Dermis microvascular lymphatic vessel endothelial cell (primary cell): ENCODE results near the gene TMEM132D. TPM values are rescaled to one million over a fixed set of nuclear protein-coding genes. Genes with fewer than 3 reads are reported as not detected.

Experiments
- DNase-seq, 2 donors: peaks; one replicate each; pipeline versions ENCODE4 v3.0.0 to v3.0.0-alpha.2; 2010; ENCODE audit warnings: low read depth in 2 of 2
- total RNA-seq: library from RNA; depleted of rRNA; stranded (reverse); fragments of >200 nt; gene quantifications from 2 replicates; pipeline ENCODE4 v1.2.1, GENCODE V29; 2014

TMEM132D gene
- total RNA-seq, 1 donor from 2014 or later, result not detected

DNA sequence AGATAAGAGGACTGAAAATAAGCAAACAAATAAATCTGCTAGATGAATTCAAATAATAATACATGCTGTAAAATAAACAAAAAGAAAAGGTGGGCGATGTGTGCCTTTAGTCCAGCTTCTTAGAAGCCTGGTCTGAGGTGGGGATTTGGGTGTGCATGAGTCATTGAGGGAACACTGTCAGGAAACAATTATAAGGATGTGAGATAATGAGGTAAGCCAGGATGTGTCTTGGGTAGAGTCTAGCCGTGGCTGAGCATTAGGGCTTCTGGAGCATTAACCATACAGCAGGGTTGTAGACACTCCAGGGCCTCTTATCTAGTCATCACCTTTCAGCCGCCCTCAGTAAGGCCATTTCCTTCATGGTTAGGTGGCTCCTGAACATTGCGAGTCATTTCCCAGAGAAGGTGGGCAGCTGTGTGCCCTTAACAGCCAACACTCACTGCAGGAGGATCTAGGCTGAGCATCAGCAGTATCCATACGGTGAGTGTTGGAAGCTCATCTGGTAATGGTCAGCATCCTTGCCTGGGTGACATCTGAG, 645.0 kb downstream of the TMEM132D start:
- no peak for DNase-seq

DNA sequence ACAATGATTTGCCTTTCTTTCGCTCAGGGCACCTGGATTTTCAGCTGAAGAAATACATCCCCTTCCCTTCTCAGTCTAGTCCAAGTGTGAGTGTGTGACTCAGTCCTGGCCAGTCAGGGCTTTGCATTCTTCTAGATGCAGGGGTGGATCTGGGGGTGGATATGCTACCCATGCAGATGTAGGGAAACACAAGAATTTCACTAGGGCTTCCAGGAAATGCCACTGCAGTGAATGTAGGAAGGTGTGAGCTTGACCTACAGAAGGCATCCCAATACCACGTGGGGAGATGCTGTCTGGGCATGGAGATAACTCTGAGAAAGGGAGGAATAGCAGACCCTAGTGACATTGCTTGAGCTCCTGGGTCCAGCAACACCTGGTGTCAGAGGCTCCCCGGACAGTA, 646.3 kb downstream of the TMEM132D start:
- no peak for DNase-seq

GRCh38 chr12:129246630-129247029, 657.2 kb downstream of the TMEM132D start:
- no peak for DNase-seq

DNA sequence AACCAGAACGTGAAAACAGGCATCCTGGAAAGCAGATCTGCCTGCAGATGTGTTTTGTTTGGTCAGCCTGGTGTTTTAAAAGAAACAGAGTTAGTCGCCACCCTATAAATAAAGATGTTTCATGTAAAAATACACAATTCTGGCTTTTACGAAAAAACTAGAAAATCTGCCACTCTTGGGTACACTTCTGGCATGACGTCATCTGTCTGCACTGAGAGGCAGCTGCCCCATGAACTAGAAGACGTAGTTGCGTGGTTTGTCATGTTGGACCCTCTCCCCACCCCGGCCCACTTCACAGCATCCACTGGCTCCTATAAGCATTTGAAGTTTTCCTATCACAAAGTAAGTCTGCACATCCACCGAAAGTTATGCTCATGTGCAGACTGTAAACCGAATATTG, 658.1 kb downstream of the TMEM132D start:
- DNase-seq, result no peak

DNA sequence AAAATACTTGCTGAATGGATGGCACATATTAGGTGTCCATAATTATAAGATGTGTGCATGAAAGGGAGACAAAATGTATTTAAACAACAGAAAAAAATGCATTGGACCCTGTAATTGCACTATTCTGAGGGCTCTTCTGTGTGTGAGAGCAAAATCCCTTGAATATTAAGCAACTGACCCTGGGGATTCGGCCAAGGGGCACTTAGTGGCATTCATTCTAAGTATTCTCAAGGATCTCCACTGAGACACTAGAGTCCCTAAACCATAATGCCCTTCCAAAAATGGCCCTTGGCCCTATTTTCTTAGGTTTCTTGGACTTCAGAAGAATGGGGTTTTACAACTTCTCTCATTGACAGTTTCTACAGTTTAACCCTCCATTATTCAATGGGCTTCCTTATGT, 662.0 kb downstream of the TMEM132D start:
- DNase-seq, result no peak

- no peak for DNase-seq
Observed at GRCh38 chr12:129237881-129238280, 665.9 kb downstream of the TMEM132D start.

GRCh38 chr12:129234209-129234608, 669.6 kb downstream of the TMEM132D start:
- no peak for DNase-seq

DNA sequence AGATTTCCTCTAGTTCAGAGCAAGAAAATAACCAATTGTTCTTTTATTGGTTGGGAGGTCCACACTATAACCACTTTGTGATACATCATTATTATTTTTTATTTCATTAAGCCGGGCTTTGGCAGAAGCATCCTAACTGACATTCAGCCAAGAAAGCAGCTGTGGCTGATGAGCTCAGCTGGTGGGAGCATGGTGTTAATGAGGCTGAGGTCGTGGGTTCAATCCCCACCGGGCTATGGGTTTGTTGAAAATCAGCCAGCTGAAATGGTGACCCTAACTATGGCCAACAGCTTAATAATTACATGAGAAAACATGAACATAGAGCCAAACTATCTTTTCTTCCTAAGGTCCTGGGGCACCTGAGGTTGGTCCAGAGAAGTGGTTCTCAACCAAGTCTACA, 672.3 kb downstream of the TMEM132D start:
- no peak for DNase-seq

DNA sequence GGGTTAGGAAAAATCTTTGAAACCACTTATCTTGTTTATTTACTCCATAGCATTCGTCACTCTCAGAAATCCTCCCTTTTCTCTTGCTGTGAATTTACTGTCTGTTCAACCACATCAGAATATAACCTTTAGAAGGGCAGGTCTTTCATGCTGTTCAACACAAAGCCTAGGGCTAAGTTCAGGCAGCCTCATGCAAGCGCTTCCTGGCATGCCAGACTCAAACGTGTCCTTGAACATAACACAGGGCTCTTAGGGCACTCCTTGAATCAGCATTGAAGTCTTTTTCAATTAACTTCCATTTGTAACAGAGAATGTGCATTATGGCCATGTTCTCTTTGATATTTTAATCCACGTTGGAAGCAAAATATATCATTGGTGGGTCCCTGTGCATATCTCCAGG, 672.8 kb downstream of the TMEM132D start:
- DNase-seq, result no peak

DNA sequence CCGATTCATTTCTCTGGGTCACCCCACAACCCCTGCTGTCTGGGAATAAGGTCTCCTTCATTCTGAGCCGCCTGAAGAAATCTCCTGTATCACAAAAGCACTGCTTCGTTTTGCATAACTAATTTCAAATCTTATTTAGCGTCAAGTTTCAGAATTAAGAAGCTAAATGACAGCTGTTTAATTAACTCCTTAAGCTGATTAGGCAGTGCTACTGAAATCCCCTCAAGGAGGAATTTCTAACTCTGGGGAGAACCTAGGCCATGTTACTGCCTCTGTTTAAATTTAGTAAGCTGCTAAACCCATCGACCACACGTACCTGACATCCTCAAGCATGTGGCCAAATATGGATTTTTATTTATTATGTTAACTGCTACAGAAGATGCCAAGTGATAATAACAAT, 677.0 kb downstream of the TMEM132D start:
- no peak for DNase-seq

- DNase-seq, result no peak
Observed at GRCh38 chr12:129226005-129226404, 677.8 kb downstream of the TMEM132D start.

GRCh38 chr12:129215556-129215955, 688.3 kb downstream of the TMEM132D start:
- DNase-seq, result no peak

DNA sequence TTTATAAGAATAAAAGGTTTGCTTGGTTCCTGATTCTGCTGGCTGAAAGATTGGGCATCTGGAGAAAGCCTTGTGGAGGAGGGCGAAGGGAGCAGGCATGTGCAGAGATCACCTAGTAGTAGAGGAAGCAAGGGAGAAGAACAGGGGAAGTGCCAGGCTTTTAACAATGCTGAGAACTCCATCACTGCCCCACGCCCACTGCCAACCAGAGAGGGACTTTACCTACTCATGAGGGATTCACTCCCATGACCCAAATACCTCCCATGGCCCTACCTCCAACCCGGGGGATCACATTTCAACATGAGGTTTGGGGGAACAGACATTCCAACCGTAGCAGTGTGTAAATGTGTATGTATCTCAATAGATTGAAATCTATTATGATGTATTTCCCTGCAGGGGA, 690.3 kb downstream of the TMEM132D start:
- DNase-seq, result no peak

GRCh38 chr12:129211862-129212630, 691.8 kb downstream of the TMEM132D start:
- no peak for DNase-seq

GRCh38 chr12:129208566-129208965, 695.3 kb downstream of the TMEM132D start:
- no peak for DNase-seq

GRCh38 chr12:129207084-129207483, 696.7 kb downstream of the TMEM132D start:
- DNase-seq, result no peak

DNA sequence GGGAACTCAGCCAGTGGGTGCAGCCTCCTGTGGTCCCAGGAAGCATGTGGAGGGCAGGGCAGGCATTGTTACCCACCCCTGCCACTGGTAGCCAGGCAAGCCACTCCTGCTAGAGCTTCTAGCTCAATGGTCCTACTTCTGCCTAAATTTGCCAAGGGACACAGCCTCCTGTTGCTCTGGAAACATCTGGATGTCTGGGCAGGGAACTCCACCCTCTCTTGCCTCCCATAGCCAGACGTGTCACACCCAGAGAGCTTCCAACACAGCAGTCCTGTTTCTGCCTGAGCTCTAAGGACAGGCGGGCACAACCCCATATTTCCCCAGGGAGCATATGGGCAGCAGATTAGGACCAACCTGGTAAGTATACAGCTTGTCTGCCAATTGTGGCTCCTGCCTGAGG, 700.4 kb downstream of the TMEM132D start:
- DNase-seq, result no peak

- DNase-seq, result no peak
Observed at GRCh38 chr12:129202109-129202814, 701.6 kb downstream of the TMEM132D start.

GRCh38 chr12:129201029-129201428, 702.8 kb downstream of the TMEM132D start:
- no peak for DNase-seq

DNA sequence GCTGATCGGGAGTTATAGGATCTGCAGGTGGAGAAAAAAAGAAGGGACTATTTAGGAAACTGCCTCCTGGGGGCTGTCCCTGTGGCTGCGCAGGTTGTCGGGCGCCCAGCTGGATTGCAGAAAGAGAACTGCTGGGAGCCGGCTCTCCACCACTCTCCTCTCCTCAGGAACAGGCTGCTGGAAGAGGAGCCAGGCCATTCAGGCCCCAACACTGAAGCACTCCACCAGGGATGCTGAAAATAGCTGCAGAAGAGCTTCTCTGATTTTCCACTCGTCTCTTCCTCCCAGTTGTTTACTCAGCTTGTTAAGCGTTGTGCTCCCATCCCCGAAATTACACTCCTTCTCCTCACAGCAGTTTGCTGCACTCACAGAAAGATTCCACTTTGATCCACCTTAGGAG, 703.2 kb downstream of the TMEM132D start:
- DNase-seq, result no peak

- DNase-seq, result no peak
Observed at GRCh38 chr12:129196927-129197326, 706.9 kb downstream of the TMEM132D start.

DNA sequence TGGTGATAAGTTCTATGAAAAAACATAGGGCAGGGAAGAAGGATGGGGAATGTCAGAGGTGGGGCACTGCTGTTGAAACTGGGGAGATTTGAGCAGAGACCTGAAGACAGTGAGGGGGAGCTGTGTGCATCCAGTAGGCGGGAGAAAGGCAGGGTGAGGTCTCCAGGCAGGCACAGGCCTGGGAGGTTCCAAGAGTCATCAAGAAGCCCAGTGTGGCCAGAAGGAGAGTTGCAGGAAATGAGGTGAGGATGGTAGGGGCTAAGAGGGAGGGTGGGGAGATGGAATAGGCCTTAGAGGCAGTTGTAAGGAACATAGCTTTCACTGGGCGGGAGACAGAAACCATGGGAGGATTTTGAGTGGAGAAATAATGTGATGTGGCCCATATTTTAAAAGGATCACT, 708.7 kb downstream of the TMEM132D start:
- DNase-seq, result no peak
